G401 (cell line): ENCODE measurements around the gene CSTB. TPM values are rescaled to one million over a fixed set of nuclear protein-coding genes. Genes with fewer than 3 reads are reported as not detected.

ENCODE experiments used
- total RNA-seq: library from RNA; depleted of rRNA; stranded (reverse); fragments of >200 nt; shearing (Covaris generic); gene quantifications from 2 replicates; pipeline ENCODE4 v1.2.3, GENCODE V29; 2014; rRNA removed

The CSTB gene
- total RNA-seq, 1 experiment from 2014 or later, result 8.9 TPM

Other genes with a start within 250 kb of the CSTB start
- gene HSF2BP, start 116.8 kb downstream of the CSTB start, total RNA-seq, result 5.3 and 9.1 TPM in 2 replicates
- gene RRP1B, start 116.7 kb downstream of the CSTB start, total RNA-seq, result 34.0 and 40.5 TPM in 2 replicates
- gene PDXK, start 57.2 kb downstream of the CSTB start, total RNA-seq, result 58.6 and 88.2 TPM in 2 replicates
- 38.6 and 51.2 TPM in 2 replicates for gene RRP1, start 13.3 kb upstream of the CSTB start, total RNA-seq
- 5.3 and 14.7 TPM in 2 replicates for gene AGPAT3, start 88.9 kb upstream of the CSTB start, total RNA-seq
- gene TRAPPC10, start 236.0 kb upstream of the CSTB start, total RNA-seq, result 11.1 and 15.4 TPM in 2 replicates